ENCODE measurements around the gene ST6GALNAC3.

ST6GALNAC3 gene

GRCh38 chr1:76354236-76354635 lies 279.7 kb downstream of the ST6GALNAC3 start:
- DNase-seq (ENCODE audit: insufficient read length, low spot score) (no peak), FAIRE-seq (no peak)
- TF ChIP-seq POLR2A (IDR thresholded peaks at IDR 0.05; ENCODE audit: low read depth, low read length): no peak

- DNase-seq (ENCODE audit: insufficient read length, low spot score) (no peak), FAIRE-seq (no peak)
- no peak for TF ChIP-seq POLR2A (IDR thresholded peaks at IDR 0.05; ENCODE audit: low read depth, low read length)
Observed at GRCh38 chr1:76366726-76367125, 292.2 kb downstream of the ST6GALNAC3 start.

GRCh38 chr1:76371941-76372340 lies 297.4 kb downstream of the ST6GALNAC3 start:
- no peak for FAIRE-seq
- TF ChIP-seq POLR2A (IDR thresholded peaks at IDR 0.05; ENCODE audit: low read depth, low read length): no peak
- DNase-seq (ENCODE audit: insufficient read length, low spot score): no peak

- FAIRE-seq (no peak), DNase-seq (ENCODE audit: insufficient read length, low spot score) (no peak)
- no peak for TF ChIP-seq POLR2A (IDR thresholded peaks at IDR 0.05; ENCODE audit: low read depth, low read length)
Observed at GRCh38 chr1:76374086-76374485, 299.5 kb downstream of the ST6GALNAC3 start.

- DNase-seq (ENCODE audit: insufficient read length, low spot score) (no peak), FAIRE-seq (no peak)
- no peak for TF ChIP-seq POLR2A (IDR thresholded peaks at IDR 0.05; ENCODE audit: low read depth, low read length)
Observed at GRCh38 chr1:76377247-76377646, 302.7 kb downstream of the ST6GALNAC3 start.

GRCh38 chr1:76379506-76379905 lies 305.0 kb downstream of the ST6GALNAC3 start:
- TF ChIP-seq POLR2A (IDR thresholded peaks at IDR 0.05; ENCODE audit: low read depth, low read length): no peak

GRCh38 chr1:76381450-76382097 lies 307.0 kb downstream of the ST6GALNAC3 start:
- TF ChIP-seq POLR2A (IDR thresholded peaks at IDR 0.05; ENCODE audit: low read depth, low read length): no peak
- FAIRE-seq: no peak
- no peak for DNase-seq (ENCODE audit: insufficient read length, low spot score)

More at GRCh38 chr1:76379506-76379905, 305.0 kb downstream of the ST6GALNAC3 start:
- FAIRE-seq (no peak), DNase-seq (ENCODE audit: insufficient read length, low spot score) (no peak)

- DNase-seq (ENCODE audit: insufficient read length, low spot score) (no peak), FAIRE-seq (no peak)
- TF ChIP-seq POLR2A (IDR thresholded peaks at IDR 0.05; ENCODE audit: low read depth, low read length): no peak
Observed at GRCh38 chr1:76388261-76388660, 313.7 kb downstream of the ST6GALNAC3 start.

- FAIRE-seq (no peak), DNase-seq (ENCODE audit: insufficient read length, low spot score) (no peak)
- TF ChIP-seq POLR2A (IDR thresholded peaks at IDR 0.05; ENCODE audit: low read depth, low read length): no peak
Observed at GRCh38 chr1:76390456-76390855, 315.9 kb downstream of the ST6GALNAC3 start.

GRCh38 chr1:76395059-76395458 lies 320.5 kb downstream of the ST6GALNAC3 start:
- DNase-seq (ENCODE audit: insufficient read length, low spot score): no peak
- FAIRE-seq: no peak
- no peak for TF ChIP-seq POLR2A (IDR thresholded peaks at IDR 0.05; ENCODE audit: low read depth, low read length)

- FAIRE-seq (no peak), DNase-seq (ENCODE audit: insufficient read length, low spot score) (no peak)
- TF ChIP-seq POLR2A (IDR thresholded peaks at IDR 0.05; ENCODE audit: low read depth, low read length): no peak
Observed at GRCh38 chr1:76402128-76402527, 327.6 kb downstream of the ST6GALNAC3 start.

- no peak for TF ChIP-seq POLR2A (IDR thresholded peaks at IDR 0.05; ENCODE audit: low read depth, low read length)
- no peak for FAIRE-seq
Observed at GRCh38 chr1:76408303-76408702, 333.8 kb downstream of the ST6GALNAC3 start.

GRCh38 chr1:76410499-76410898 lies 336.0 kb downstream of the ST6GALNAC3 start:
- TF ChIP-seq POLR2A (IDR thresholded peaks at IDR 0.05; ENCODE audit: low read depth, low read length): no peak
- FAIRE-seq (no peak), DNase-seq (ENCODE audit: insufficient read length, low spot score) (no peak)

More at GRCh38 chr1:76408303-76408702, 333.8 kb downstream of the ST6GALNAC3 start:
- DNase-seq (ENCODE audit: insufficient read length, low spot score): no peak

- DNase-seq (ENCODE audit: insufficient read length, low spot score): no peak
Observed at GRCh38 chr1:76418531-76418930, 344.0 kb downstream of the ST6GALNAC3 start.

GRCh38 chr1:76419603-76420002 lies 345.1 kb downstream of the ST6GALNAC3 start:
- DNase-seq (ENCODE audit: insufficient read length, low spot score) (no peak), FAIRE-seq (no peak)
- no peak for TF ChIP-seq POLR2A (IDR thresholded peaks at IDR 0.05; ENCODE audit: low read depth, low read length)

More at GRCh38 chr1:76418531-76418930, 344.0 kb downstream of the ST6GALNAC3 start:
- FAIRE-seq: no peak
- no peak for TF ChIP-seq POLR2A (IDR thresholded peaks at IDR 0.05; ENCODE audit: low read depth, low read length)

All from H54 (cell line).